Adipocyte (in vitro differentiated cells): ENCODE data around the gene UBASH3A.

Experiments
- DNase-seq: peaks from one replicate; pipeline ENCODE4 v3.0.0-alpha.2; 2015; ENCODE audit warnings: low read depth
- H3K27me3 ChIP-seq: replicated peaks from 2 replicates; pipeline ENCODE4 v1.7.0; 2013; ENCODE audit warnings: mild to moderate bottlenecking, low read length, moderate library complexity; ENCODE audit not compliant: control insufficient read depth, insufficient read depth
- H3K36me3 ChIP-seq: 2 replicates; pipeline ENCODE4 v1.7.0; 2013; ENCODE audit warnings: low read length, mild to moderate bottlenecking, moderate library complexity; ENCODE audit not compliant: control insufficient read depth, insufficient read depth, severe bottlenecking
- H3K4me1 ChIP-seq: 2 replicates; pipeline ENCODE4 v1.7.0; 2013; ENCODE audit warnings: mild to moderate bottlenecking, low read length, moderate library complexity; ENCODE audit not compliant: control insufficient read depth, insufficient read depth
- H3K4me3 ChIP-seq: 2 replicates; pipeline ENCODE4 v1.7.0; 2013; ENCODE audit warnings: mild to moderate bottlenecking, low read length, moderate library complexity
- H3K9ac ChIP-seq: 2 replicates; pipeline ENCODE4 v1.7.0; 2013; ENCODE audit warnings: mild to moderate bottlenecking, low read length, moderate library complexity
- H3K9me3 ChIP-seq: 2 replicates; pipeline ENCODE4 v1.7.0; 2013; ENCODE audit warnings: mild to moderate bottlenecking, low read length, moderate library complexity; ENCODE audit not compliant: control insufficient read depth

The UBASH3A gene

DNA sequence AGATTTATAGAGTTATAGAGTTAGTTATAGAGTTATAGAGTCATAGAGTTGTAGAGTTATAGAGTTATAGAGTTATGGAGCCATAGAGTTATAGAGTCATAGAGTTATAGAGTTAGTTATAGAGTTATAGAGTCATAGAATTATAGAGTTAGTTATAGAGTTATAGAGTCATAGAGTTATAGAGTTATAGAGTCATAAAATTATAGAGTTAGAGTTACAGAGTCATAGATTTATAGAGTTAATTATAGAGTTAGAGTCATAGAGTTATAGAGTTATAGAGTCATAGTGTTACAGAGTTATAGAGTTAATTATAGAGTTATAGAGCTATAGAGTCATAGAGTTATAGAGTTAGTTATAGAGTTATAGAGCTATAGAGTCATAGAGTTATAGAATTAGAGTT lies 32.1 kb downstream of the UBASH3A start:
- no peak overlapping the region for H3K4me3 ChIP-seq
- DNase-seq, result no peak
- no peaks in the 10 kb centered on the region for H3K36me3 ChIP-seq
- no peaks in the 10 kb centered on the region for H3K4me1 ChIP-seq
- no peak overlapping the region for H3K9ac ChIP-seq
- H3K9me3 ChIP-seq, result peaks cover 19% of the 10 kb centered on the region
- peaks cover 7% of the 10 kb centered on the region for H3K27me3 ChIP-seq

DNA sequence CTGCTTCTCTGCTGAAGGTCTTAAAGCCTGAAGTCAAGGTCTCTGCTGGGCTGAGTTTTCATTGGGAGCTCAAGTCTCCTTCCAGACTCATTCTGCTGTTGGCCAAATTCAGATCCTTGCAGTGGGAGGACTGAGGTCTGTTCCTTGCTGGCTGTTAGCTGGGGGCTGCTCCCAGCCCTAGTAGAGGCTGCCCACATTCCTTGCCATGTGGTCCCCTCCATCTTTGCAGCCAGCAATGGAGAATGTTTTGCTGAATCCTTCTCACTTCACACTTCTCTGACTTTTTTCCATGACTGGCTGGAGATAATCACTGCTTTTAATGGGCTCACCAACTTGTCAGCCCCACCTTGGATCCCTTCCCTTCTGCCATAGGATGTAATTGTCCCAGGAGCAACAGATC lies 33.2 kb downstream of the UBASH3A start:
- H3K27me3 ChIP-seq, result peaks cover 12% of the 10 kb centered on the region

DNA sequence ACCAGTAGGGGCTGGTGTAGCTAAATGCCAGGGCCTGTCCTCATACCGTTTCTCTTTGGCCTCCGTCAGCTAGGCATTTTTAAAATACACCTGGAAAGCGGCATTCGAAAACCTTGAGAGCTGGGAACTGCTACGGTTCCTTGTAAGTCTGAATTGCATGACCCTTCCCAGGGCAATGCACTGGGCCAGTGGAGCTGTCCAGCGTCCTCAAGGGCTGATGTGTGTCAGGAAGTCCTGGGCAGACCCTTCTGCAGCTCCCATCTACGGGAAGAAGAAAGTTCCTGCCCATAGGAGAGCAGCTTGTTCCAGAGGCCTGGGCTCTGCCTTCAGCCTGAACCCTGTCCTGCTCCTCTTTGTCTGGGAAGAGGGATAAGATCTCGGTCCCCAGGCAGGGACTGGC lies 34.1 kb downstream of the UBASH3A start:
- Histone ChIP-seq H3K4me3 (no peak overlapping the region), H3K9me3 (peaks cover 9% of the 10 kb centered on the region), H3K27me3 (peaks cover 13% of the 10 kb centered on the region), H3K36me3 (no peaks in the 10 kb centered on the region), H3K9ac (no peak overlapping the region), H3K4me1 (no peaks in the 10 kb centered on the region)
- no peak for DNase-seq

More for the DNA sequence above, 33.2 kb downstream of the UBASH3A start:
- Histone ChIP-seq H3K9me3 (peaks cover 18% of the 10 kb centered on the region), H3K4me1 (no peaks in the 10 kb centered on the region), H3K36me3 (no peaks in the 10 kb centered on the region), H3K4me3 (no peak overlapping the region), H3K9ac (no peak overlapping the region)
- no peak for DNase-seq

- Histone ChIP-seq H3K4me1 (no peaks in the 10 kb centered on the region), H3K9me3 (peaks cover 2% of the 10 kb centered on the region), H3K9ac (no peak overlapping the region), H3K4me3 (no peak overlapping the region), H3K27me3 (peaks cover 16% of the 10 kb centered on the region), H3K36me3 (no peaks in the 10 kb centered on the region)
- DNase-seq, result no peak
Observed at GRCh38 chr21:42438316-42439205, 34.9 kb downstream of the UBASH3A start.

- no peak overlapping the region for H3K9ac ChIP-seq
- peaks cover 2% of the 10 kb centered on the region for H3K9me3 ChIP-seq
- H3K27me3 ChIP-seq, result peaks cover 24% of the 10 kb centered on the region
- no peak for DNase-seq
- no peaks in the 10 kb centered on the region for H3K4me1 ChIP-seq
- H3K4me3 ChIP-seq, result no peak overlapping the region
- no peaks in the 10 kb centered on the region for H3K36me3 ChIP-seq
Observed at GRCh38 chr21:42439284-42440186, 35.8 kb downstream of the UBASH3A start.

DNA sequence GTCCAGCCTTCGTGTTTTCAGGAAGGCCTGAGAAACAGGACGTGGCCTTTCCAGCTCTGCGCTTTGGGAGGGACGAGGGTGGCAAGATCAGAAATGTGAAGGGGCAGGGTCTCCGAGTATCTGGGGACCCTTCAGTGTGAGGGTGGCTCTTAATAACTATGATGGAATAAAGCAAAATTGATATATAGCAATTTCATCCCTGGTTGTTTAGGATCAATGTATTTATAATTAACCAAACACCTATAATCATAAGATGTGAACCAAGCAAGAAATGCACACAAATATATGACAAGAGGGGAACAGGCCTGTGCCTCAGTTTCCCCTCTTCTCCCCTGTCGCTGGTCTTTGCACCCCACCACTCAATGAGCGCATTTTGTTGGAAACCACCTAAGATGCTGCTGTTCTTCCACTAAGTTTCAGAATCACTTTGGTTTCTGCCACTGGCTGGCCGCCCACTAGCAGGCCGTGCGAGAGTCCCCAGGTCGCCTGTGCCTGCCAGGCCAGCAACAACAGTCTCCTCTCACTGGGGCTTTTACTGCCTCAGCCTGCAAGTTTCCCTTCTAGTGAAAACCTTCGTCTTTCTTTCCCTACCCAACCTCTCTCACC lies 36.6 kb downstream of the UBASH3A start:
- Histone ChIP-seq H3K9ac (no peak overlapping the region), H3K9me3 (peaks cover 2% of the 10 kb centered on the region), H3K27me3 (peaks cover 27% of the 10 kb centered on the region), H3K4me3 (no peak overlapping the region), H3K36me3 (no peaks in the 10 kb centered on the region), H3K4me1 (no peaks in the 10 kb centered on the region)
- no peak for DNase-seq

GRCh38 chr21:42441963-42442362 lies 38.3 kb downstream of the UBASH3A start:
- H3K9me3 ChIP-seq, result no peaks in the 10 kb centered on the region
- H3K4me1 ChIP-seq, result no peaks in the 10 kb centered on the region
- no peak overlapping the region for H3K9ac ChIP-seq
- no peak overlapping the region for H3K4me3 ChIP-seq
- peaks cover 40% of the 10 kb centered on the region for H3K27me3 ChIP-seq
- no peak for DNase-seq
- H3K36me3 ChIP-seq, result no peaks in the 10 kb centered on the region

DNA sequence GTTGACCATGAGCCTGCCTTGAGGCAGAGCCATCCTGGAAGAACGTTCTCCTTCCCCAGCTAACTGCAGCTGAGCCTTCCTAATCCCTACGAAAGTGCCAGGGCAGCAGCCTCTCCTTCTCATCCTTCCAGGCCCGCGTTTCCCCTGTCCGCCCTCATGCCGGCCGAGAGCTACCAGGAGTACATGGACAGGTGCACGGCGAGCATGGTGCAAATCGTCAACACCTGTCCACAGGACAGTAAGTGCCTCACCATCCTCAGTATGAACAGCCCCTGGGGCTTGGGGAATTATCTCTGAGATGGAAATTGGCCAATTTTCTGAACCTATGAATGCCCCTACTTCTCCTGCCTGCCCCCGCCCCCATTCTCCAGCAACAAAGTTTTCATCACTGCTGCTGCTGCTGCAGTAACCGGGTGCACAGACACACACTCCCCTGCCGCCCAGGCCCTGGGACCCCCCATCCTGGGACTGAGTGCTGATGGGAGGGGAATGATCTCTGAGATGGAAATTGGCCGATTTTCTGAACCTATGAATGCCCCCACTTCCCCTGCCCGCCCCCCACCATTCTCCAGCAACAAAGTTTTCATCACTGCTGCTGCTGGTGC lies 39.6 kb downstream of the UBASH3A start:
- peaks cover 38% of the 10 kb centered on the region for H3K27me3 ChIP-seq
- no peak for DNase-seq

GRCh38 chr21:42443876-42444744 lies 40.4 kb downstream of the UBASH3A start:
- Histone ChIP-seq H3K9ac (no peak overlapping the region), H3K36me3 (no peaks in the 10 kb centered on the region), H3K27me3 (peaks cover 43% of the 10 kb centered on the region), H3K4me3 (no peak overlapping the region), H3K4me1 (no peaks in the 10 kb centered on the region), H3K9me3 (no peaks in the 10 kb centered on the region)
- no peak for DNase-seq

More for the DNA sequence above, 39.6 kb downstream of the UBASH3A start:
- H3K9ac ChIP-seq, result no peak overlapping the region
- H3K4me1 ChIP-seq, result no peaks in the 10 kb centered on the region
- H3K36me3 ChIP-seq, result no peaks in the 10 kb centered on the region
- H3K9me3 ChIP-seq, result no peaks in the 10 kb centered on the region
- no peak overlapping the region for H3K4me3 ChIP-seq

DNA sequence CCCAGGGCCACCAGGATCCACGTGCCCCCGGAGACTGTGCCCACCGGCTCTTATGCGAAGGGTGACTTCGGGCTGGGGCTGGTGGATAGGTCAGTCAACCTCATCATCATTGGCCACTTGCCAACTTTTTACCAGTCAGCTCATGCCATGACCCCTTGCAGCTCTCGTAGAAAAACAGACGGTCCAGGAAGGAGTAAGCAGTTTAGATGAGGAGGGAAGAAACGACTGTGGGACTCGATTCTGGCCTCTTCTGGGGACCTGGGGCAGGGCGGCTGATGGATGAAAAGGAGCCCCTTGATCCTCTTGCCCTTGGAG lies 41.0 kb downstream of the UBASH3A start:
- DNase-seq, result no peak
- Histone ChIP-seq H3K4me3 (no peak overlapping the region), H3K36me3 (no peaks in the 10 kb centered on the region), H3K27me3 (peaks cover 43% of the 10 kb centered on the region), H3K4me1 (no peaks in the 10 kb centered on the region), H3K9ac (no peak overlapping the region), H3K9me3 (no peaks in the 10 kb centered on the region)
